Measurements from ENCODE around the gene TNFAIP8L1.

The TNFAIP8L1 gene

GRCh38 chr19:4609878-4610511 lies 29.3 kb upstream of the TNFAIP8L1 start:
- no peak for DNase-seq (ENCODE audit: low read depth)

- no peak for DNase-seq (ENCODE audit: low read depth)
These were observed 26.0 kb upstream of the TNFAIP8L1 start for GRCh38 chr19:4613254-4613751.

GRCh38 chr19:4618019-4618418 lies 21.3 kb upstream of the TNFAIP8L1 start:
- no peak for DNase-seq (ENCODE audit: low read depth)

- no peak for DNase-seq (ENCODE audit: low read depth)
These were observed 19.5 kb upstream of the TNFAIP8L1 start for GRCh38 chr19:4619668-4620294.

- no peak for DNase-seq (ENCODE audit: low read depth)
These were observed 18.6 kb upstream of the TNFAIP8L1 start for GRCh38 chr19:4620675-4621074.

GRCh38 chr19:4622695-4623421 lies 16.5 kb upstream of the TNFAIP8L1 start:
- DNase-seq (ENCODE audit: low read depth): no peak

- no peak for DNase-seq (ENCODE audit: low read depth)
These were observed 15.0 kb upstream of the TNFAIP8L1 start for GRCh38 chr19:4624301-4624700.

- no peak for DNase-seq (ENCODE audit: low read depth)
These were observed 14.5 kb upstream of the TNFAIP8L1 start for GRCh38 chr19:4624733-4625362.

GRCh38 chr19:4633140-4633967 lies 6.0 kb upstream of the TNFAIP8L1 start:
- DNase-seq (ENCODE audit: low read depth): no peak

GRCh38 chr19:4635754-4636116 lies 3.6 kb upstream of the TNFAIP8L1 start:
- DNase-seq (ENCODE audit: low read depth): no peak

GRCh38 chr19:4636151-4636717 lies 3.1 kb upstream of the TNFAIP8L1 start:
- peak; percentile 47 for DNase-seq (ENCODE audit: low read depth)

GRCh38 chr19:4636761-4637160 lies 2.6 kb upstream of the TNFAIP8L1 start:
- DNase-seq (ENCODE audit: low read depth): no peak

- no peak for DNase-seq (ENCODE audit: low read depth)
These were observed 999 bp upstream of the TNFAIP8L1 start for GRCh38 chr19:4638317-4638716.

- no peak for DNase-seq (ENCODE audit: low read depth)
These were observed 373 bp downstream of the TNFAIP8L1 start for GRCh38 chr19:4639531-4640246.

- no peak for DNase-seq (ENCODE audit: low read depth)
These were observed 1.1 kb downstream of the TNFAIP8L1 start for GRCh38 chr19:4640247-4641000.

GRCh38 chr19:4641132-4641531 lies 1.8 kb downstream of the TNFAIP8L1 start:
- DNase-seq (ENCODE audit: low read depth): no peak

- no peak for DNase-seq (ENCODE audit: low read depth)
These were observed 3.3 kb downstream of the TNFAIP8L1 start for GRCh38 chr19:4642625-4643024.

- no peak for DNase-seq (ENCODE audit: low read depth)
These were observed 6.4 kb downstream of the TNFAIP8L1 start for GRCh38 chr19:4645718-4646117.

GRCh38 chr19:4647676-4648644 lies 8.6 kb downstream of the TNFAIP8L1 start:
- no peak for DNase-seq (ENCODE audit: low read depth)

Data from T-helper 22 cell (primary cell).